Left lobe of liver (tissue), 2 donors: ENCODE measurements around the gene ZFR. TPM values are rescaled to one million over a fixed set of nuclear protein-coding genes. Genes with fewer than 3 reads are reported as not detected.
"Not testable (repeated sequence)": the region's sequence is repeated elsewhere in the genome, so short reads cannot be mapped to it uniquely, and the experiment has no call there.

Experiments used
- ATAC-seq: fragments of 200-7000 bp; cut with Tn5 transposase; one replicate; pipeline ENCODE4 v1.9.1; 2020; ENCODE audit warnings: mild to moderate bottlenecking, moderate library complexity
- DNase-seq: peaks from one replicate; pipeline ENCODE4 v3.0.0-alpha.2; 2020; ENCODE audit warnings: low spot score
- total RNA-seq: library from RNA; stranded (reverse); gene quantifications from one replicate; pipeline ENCODE4 v1.2.1, GENCODE V29; 2021
- donor health status: DM: no; HTN: no; CAD: no; lungs with moderate emphysema.
- donor health status: DM: no; HTN: yes; CAD: no.

Gene ZFR
- total RNA-seq, 1 donor from 2014 or later = 18.2 TPM

DNA sequence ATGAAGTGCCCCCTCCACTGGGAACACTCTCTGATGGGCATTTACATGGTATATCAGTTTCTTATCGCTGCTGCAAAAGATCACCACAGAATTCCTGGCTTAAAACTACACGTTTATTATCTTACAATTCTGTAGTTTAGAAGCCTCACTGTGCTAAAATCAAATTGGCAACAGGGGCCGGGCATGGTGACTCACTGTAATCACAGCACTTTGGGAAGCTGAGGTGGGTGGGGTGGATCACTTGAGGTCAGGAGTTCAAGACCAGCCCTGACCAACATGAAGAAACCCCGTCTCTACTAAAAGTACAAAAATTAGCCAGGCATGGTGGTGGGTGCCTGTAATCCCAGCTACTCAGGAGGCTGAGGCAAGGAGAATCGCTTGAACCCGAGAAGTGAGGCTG is 7.8 kb upstream of the ZFR start:
- DNase-seq, ATAC-seq: not testable (repeated sequence)

DNA sequence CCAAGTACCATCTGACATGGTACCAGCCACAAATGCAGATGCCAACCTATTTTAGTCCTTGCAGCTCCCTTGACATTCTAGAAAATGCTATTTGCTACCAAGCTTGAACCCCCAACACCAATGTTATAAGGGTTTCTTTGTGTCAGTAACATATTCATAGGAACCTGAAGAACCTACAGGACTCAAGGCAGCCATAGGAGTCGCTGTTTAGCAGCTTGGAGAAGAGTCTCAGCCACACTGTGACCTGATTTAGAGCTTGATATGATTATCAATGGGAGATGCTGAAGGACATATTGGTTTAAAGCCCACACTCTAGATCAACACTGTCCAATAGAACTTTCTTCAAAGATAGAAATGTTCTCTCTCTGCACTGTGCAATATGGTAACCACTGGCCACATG is 6.4 kb upstream of the ZFR start:
- ATAC-seq = no peak
- no peak for DNase-seq

DNA sequence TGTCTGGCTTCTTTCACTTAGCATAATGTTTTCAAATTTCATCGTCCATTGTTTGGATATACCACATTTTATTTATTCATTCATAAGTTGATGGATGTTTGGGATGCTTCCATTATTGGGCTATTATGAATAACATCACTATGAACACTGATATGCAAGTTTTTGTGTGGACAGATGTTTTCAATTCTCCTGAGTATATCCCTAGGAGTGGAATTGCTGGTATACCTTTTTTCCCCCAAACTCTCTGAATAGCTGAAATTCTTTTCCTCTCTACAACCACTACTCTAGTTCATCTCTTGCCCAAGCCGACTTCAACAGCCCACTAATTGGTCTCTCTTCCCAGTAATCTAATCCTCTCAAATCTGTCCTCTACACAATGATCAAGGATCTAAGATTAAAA is 4.7 kb upstream of the ZFR start:
- no peak for ATAC-seq
- no peak for DNase-seq

DNA sequence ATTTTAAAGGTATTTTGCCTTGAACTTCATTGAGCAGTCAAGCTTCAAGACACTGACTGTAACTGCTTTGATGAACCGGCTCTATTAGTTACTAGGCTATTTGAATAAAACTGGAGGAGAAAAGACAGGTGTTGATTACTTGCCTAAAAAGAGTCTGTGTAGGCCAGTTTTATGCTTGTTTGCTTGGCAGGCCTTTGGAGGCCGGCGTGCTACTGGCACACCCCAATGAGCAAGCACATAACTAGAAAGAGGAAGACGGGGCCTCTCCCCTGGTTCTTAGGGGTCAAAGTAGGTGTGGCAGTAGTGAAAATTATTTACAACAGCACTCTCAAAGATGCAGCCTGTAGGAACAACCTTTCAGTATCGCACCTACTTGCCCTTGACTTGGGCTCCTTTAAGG is 2.1 kb upstream of the ZFR start:
- DNase-seq (no peak), ATAC-seq (no peak)

DNA sequence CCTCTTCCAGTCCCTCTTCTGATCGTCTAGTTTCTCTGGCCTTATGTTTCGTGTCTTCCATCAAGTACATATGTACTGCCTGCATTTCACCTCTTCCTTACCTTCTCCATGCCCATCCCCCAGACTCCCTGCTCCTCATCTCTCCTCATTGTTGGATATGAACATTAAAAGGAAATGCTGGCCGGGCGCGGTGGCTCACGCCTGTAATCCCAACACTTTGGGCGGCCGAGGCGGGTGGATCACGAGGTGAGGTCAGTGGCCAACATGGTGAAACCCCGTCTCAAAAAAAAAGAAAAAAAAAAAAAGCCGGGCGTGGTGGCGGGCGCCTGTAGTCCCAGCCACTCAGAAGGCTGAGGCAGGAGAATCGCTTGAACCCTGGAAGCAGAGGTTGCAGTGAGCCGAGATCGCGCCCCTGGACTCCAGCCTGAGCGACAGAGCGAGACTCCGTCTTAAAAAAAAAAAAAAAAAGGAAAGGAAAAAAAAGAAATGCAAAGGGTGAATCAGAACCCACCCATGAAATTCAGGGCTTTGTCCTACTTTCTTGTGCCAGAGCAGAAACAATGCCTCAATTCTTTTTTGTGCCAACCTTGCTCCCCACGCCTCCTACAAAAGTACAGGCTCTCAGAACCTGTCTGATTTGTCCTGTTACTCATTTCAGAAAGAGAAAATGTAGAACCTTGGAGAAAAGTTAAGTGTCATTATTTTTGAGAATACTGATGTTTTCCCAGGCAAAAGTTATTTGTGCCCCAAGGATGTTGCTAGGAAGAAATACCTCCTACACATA is 1.5 kb upstream of the ZFR start:
- ATAC-seq = no peak
- DNase-seq = no peak

DNA sequence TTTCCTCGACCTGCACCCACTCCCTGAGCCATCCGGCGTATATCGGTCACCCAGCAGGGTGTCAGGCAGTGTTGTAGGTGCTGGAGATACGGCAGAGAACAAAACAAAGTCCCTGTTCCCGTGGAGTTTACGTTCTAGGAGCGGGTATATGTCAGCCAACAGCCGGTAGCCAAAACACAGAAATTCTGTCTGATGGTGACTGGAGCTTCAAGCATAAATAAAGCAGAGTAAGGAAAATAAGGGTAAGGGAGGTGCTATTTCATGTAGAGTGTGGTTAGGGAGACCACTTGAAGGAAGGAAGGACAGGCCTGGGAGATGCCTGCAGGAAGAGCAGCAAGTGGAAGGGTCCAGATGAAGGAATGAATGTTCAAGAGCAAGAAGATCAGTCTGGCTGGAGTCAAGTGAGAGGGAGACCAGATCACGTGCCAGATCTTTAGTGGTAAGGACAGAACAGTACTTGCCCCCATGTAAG is 783 bp upstream of the ZFR start:
- ATAC-seq (no peak), DNase-seq (no peak)

DNA sequence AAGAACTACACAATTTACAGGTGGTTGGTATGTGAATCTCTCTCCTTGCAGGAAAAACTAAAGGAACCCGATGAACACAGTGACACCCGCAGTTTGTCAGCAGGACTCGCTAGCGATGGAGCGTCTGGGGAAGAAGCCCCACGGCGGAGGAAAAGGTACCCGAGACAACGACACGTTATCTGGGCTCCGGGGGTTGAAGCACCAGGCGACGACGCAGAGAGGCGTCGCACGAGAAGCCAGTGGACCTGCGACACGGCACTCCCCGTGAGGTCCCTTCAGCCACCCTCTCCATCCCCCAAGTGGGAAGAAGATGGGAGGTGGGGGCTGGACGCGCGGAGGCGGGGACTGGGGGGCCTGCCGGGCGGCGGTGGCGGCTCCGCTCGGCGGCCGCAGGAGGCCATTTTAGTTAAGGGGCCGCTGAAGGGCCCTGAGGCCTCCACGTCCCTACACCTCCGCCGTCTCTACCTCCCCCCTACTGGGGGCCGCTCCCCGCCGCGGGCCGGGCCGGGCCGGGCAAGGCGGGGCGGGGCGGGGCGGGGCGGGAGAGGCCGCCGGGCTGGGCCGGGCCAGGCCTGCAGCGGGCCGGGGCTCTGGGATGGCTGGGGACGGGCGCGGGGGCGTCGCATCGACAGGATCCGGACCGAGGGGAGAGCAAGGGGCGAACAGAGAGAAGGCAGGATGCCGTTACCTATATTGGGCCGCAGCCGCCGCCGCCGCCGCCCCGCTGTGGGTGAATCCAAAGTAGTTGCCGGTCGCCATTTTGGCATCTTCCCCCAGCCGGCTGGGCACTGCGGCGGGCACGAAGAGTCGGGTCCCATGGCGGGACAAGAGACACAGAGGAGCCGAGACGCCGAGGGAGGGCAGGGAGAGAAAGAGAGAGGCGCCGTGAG is 754 bp downstream of the ZFR start:
- peak; percentile 78 for ATAC-seq

DNA sequence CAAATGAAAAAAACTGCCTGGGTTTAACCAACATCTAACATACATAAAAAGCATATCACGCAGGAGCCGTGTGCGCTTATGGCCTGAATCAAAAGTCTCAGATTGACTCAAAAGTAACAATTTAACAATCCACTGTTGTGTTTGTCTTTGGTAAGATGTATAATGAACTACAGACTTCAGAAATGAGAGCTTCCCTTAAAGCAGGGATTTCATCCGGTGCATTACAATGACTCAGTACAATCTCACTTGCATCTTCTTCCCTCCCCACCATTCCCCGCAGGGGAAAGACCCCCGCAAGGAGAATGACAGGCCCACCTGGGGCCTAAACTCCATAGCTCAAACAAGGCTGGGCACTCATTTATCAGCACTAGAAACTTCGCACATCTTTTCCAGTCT is 1.4 kb downstream of the ZFR start:
- DNase-seq (no peak), ATAC-seq (no peak)

More for the DNA sequence above, 754 bp downstream of the ZFR start:
- peak; percentile 49 for DNase-seq

DNA sequence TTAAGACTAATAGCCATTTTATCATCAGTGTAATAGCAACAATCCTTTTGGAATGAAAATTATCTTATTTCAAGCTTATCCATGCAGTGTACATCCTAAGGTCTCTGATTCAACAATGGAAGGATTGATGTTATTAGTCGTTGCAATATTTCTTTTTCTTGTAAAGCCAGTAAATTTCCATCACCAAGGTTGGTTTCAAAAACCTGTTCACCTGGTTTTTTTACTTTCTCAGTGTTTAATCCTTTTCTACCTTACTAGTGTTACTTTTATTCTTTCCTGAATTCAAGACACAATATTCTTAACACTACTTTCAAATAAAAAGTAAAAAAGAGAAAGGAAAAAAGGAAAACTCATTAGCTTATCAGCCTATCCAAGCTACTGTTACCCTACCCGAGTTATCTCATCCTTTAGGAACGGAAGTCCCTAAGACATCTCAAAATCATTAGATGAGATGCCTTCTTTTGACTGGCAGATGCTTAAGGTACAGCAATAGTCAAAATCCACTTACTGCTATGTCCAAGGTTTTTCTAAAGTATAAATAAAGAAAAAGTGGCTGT is 5.4 kb downstream of the ZFR start:
- DNase-seq (no peak), ATAC-seq (no peak)

DNA sequence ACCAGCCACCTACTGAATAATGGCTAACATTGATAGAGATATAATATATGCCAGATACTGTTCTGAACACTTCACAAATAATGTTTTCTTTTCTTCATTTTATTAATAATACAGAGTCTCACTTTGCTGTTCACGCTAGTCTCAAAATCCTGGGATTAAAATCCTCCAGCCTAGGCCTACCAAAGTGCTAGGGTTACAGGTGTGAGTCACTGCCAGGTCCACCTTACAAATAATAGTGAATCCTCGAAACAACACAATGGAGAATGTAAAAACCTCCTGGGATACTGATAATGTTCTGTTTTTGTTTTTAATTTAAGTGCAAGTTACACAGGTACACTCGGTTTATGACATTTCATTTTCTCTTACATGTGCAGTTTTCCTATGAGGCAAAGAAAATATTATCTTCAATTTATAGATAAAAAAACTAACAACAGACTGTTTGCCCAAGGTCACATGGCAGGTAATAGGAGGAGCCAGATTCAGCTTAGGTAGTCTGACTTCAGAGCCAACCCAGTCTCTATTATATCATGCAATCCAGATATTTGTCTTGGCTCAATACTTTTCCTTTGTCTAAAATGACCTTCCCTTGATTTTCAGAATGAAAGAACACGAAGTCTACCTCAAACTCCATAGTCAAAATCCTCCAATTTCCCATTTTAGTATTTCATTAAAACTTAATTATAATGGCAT is 7.8 kb downstream of the ZFR start:
- peak; percentile 55 for ATAC-seq

DNA sequence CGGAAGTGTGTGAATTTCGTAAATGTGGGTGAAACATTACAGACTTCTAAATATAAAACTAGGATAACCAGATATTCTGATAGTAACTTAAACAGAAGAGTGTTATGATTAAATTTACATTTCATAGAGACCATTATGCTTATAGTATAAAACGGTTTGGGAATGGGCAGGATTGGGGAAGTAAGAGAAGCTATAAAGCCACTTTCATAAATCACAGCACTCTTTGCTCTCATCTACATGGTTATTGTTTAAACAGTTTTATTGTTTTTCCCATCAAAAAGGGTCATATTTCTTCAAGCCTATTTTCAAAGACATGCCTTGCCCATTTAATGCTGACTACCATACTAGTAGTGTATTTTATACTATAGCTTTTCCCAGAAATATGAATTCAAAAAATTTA is 9.2 kb downstream of the ZFR start:
- DNase-seq = no peak
- ATAC-seq = no peak

More for the DNA sequence above, 7.8 kb downstream of the ZFR start:
- DNase-seq = no peak

DNA sequence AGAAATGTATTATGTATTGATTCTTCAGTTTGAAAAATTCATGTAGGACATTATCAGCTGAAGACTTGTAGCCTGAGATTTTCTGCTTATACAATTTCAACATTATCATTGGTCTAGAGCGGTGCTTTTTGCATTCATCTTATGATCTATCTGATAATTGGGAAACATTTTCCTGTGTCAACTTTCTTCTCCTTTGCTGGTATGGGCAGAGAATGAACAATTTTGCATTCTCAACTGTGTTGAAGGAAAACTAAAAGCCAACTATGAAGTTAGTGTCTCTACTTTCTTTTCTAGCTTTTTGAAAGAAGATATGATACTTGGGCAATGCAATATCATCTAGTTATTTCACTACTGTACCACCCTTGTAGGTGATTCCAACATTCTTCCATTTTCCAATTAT is 10.3 kb downstream of the ZFR start:
- no peak for DNase-seq
- ATAC-seq = no peak

DNA sequence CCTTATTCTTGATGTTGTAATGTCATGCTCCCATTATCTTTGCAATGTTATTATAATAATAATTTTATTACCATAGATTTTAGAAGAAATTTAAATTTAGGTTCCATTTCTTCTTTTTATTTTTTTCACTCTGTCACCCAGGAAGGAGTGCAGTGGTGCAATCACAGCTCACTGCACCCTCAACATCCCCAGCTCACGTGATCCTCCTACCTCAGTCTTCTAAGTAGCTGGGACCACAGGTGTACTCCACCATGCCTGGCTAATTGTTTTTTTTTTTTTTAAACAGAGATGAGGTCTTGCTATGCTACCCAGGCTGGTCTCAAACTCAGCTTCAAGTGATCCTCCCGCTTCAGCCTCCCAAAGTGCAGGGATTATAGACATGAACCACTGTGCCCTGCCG is 11.9 kb downstream of the ZFR start:
- DNase-seq = no peak

DNA sequence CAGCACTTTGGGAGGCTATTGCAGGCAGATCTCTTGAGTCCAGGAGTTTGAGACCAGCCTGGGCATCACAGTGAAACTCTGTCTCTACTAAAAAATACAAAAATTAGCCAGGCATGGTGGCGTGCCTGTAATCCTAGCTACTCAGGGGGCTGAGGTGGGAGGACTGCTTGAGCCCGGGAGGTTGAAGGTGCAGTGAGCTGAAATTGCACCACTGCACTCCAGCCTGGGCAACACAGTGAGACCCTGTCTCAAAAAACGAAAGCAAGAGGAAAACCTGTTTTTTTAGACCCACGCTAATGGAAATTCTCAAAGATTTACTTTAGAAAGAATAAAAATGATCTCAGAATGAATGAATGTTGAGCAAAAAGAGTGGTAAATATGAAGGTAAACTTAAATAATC is 13.7 kb downstream of the ZFR start:
- not testable (repeated sequence) for ATAC-seq, DNase-seq

More for the DNA sequence above, 11.9 kb downstream of the ZFR start:
- ATAC-seq = no peak

DNA sequence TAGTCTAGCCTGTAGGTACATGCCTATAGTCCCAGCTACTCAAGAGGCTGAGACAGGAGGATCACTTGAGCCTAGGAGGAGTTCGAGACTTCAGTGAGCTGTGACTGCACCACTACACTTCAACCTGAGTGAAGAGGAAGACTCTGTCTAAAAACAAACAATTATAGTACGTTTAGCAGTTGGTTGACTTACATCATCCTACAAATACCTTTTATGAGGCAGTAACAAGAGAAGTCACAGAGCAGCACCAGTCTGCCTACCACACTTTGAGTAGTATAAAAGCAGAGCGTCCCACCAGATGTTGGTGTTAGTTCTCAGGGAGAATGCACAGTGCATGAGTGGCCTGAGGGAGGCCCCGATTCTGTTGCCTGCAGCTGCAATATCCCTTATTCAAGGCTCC is 16.1 kb downstream of the ZFR start:
- no peak for ATAC-seq
- no peak for DNase-seq

DNA sequence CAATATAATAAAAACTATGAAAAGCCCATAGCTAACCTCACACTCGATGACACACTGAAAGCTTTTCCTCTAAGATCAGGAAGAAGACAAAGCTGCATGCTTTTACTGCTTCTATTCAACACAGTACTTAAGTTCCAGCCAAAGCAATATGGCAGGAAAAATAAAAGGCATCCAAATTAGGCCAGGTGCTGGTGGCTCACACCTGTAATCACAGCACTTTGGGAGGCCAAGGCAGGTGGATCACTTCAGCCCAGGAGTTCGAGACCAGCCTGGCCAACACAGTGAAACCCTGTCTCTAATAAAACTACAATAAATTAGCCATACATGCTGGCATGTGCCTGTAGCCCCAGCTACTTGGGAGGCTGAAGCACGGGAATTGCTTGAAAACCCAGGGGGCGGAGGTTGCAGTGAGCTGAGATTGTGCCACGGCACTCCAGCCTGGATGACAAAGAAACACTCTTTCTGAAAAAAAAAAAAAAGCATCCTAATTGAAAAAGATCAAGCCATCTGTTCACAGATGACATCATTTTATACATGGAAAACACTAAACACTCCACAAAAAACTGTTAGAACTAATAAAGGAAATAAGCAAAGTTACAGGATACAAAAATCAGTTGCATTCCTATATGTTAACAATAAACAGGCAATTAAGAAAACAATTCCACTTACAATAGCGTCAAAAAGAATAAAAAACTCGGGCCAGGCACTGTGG is 17.9 kb downstream of the ZFR start:
- DNase-seq (no peak), ATAC-seq (no peak)

DNA sequence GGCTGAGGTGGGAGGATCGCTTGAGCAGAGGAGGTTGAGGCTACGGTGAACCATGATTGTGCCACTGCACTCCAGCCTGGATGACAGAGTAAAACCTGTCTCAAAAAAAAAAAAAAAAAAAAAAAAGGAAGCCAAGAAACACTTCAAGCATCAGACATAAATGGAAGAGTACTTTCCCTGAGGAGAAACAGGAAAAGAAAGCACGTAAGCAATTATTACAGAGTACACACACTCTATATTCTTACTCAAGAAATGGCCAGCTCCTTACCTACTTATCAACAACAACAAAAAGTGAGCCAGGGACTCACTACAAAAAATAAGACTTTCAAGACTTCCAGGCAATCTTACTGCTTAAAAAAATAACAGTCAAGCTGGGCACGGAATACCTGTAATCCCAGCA is 21.8 kb downstream of the ZFR start:
- no peak for ATAC-seq
- DNase-seq = no peak

DNA sequence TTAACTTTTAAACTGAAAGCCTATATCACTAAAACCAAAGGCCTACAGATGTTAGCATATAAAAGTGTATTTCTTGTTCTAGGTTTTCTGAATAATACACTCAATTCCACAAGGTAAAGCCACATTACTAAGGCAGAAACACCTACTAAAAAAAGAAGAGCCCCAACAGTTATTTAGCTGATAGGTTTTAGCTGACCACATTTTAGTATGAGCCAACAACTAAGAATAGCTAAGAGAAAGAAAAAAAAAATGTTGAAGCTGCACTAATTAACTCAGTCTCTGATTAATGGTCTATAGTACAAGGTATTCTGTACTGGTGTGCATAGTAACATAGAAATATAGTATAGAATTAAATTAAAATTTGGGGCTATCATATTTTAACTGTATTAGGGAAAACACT is 23.5 kb downstream of the ZFR start:
- DNase-seq = no peak

DNA sequence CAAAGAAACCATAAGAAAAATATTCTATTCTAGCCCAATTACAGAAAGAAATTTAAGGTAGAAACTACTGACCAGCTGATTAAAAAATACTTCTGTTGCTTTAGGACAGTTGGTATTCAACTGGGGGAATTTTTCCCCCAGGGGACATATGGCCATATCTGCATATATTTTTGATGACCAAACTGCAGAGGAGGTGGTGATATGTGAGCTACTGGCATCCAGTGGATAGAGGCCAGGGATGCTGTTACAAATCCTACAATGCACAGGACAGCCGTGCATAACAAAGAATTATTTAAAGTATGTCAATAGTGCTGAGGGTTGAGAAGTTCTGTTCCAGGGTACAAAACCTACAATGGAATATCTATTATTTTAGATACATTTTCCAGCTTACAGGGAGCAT is 24.0 kb downstream of the ZFR start:
- ATAC-seq (no peak), DNase-seq (no peak)

More for the DNA sequence above, 23.5 kb downstream of the ZFR start:
- ATAC-seq = no peak

DNA sequence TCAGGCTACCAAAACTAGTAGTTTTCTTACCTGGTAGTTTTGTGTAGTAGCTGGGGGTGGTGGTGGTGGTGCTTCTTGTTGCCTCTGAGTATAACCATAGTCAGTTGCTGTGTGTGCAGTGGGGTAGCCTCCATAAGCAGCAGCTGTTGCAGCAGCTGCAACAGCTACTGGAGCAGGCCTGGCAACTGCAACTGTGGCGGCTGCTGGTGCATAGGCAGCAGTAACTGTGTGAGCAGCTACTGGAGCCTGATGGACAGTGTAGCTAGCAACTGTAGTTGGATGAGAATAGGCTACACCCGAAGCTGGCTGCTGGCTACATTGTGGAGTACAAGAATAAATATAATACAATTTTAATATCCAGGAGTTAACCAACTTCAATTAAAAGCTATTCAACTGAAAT is 24.7 kb downstream of the ZFR start:
- no peak for ATAC-seq
- no peak for DNase-seq
